Thyroid gland (tissue), 4 donors: ENCODE results near the gene MAPKAPK2. TPM values are rescaled to one million over a fixed set of nuclear protein-coding genes. Genes with fewer than 3 reads are reported as not detected.

ENCODE experiments used
- DNase-seq, 2 donors: peaks; one replicate each; pipeline ENCODE4 v3.0.0-alpha.2; 2019
- H3K27ac ChIP-seq, 3 donors: fragments of 200-600 bp; sonication (generic); 1 replicate in 2 of 3; 2 replicates in 1 of 3; pipeline ENCODE4 v1.5.1; 2016 to 2019; ENCODE audit warnings: mild to moderate bottlenecking in 1 of 3, moderate library complexity in 1 of 3
- H3K27me3 ChIP-seq: fragments of 200-600 bp; sonication (generic); one replicate; pipeline ENCODE4 v1.5.1; 2019
- H3K36me3 ChIP-seq, 2 donors: fragments of 200-600 bp; sonication (generic); one replicate each; pipeline ENCODE4 v1.5.1; 2016 to 2019
- H3K4me1 ChIP-seq, 2 donors: fragments of 200-600 bp; sonication (generic); one replicate each; pipeline ENCODE4 v1.5.1; 2017 to 2019
- H3K4me3 ChIP-seq, 3 donors: fragments of 200-600 bp; sonication (generic); replicated peaks in 1 of 3; 1 replicate in 2 of 3; 2 replicates in 1 of 3; pipeline ENCODE4 v1.5.1; 2016; ENCODE audit warnings: mild to moderate bottlenecking in 1 of 3
- H3K9me3 ChIP-seq: fragments of 200-600 bp; sonication (generic); one replicate; pipeline ENCODE4 v1.5.1; 2017
- CTCF ChIP-seq, 6 experiments: fragments of 200-600 bp in 3 of 6; fragments of 450-650 bp in 3 of 6; sonication (generic) in 3 of 6; IDR thresholded peaks; one replicate each; pipeline ENCODE4 v1.5.1; 2016 to 2019; ENCODE audit warnings: antibody characterized with exemption in 6 of 6, mild to moderate bottlenecking in 2 of 6, inconsistent platforms in 1 of 6, moderate library complexity in 1 of 6
- POLR2A ChIP-seq, 2 donors: fragments of 450-650 bp; IDR thresholded peaks; one replicate each; pipeline ENCODE4 v1.6.1; 2017; ENCODE audit warnings: antibody characterized with exemption in 2 of 2, mild to moderate bottlenecking in 2 of 2, moderate library complexity in 1 of 2
- WGBS, 2 donors: methylation state at CpG; one replicate each; pipeline ENCODE4 v1.1.5; 2017; 5-methylcytosine and 5-hydroxymethylcytosine counted together
- intact Hi-C: fragments of 100-400 bp; cut with DNase I; formaldehyde crosslinking; loops from one replicate; pipeline ENCODE4 v1.15.1; 2023
- total RNA-seq, 4 donors: library from RNA; depleted of rRNA; stranded (reverse); fragments of >200 nt; gene quantifications; one replicate each; pipeline ENCODE4 v1.2.3, GENCODE V29; 2016

The MAPKAPK2 gene
- total RNA-seq, 4 donors from 2014 or later, result 48.5 to 64.0 (median 59.9) TPM

- DNase-seq, result peak; percentile 73 to 78
- no peaks in the 10 kb centered on the region for H3K36me3 ChIP-seq
- H3K9me3 ChIP-seq, result no peaks in the 10 kb centered on the region
- WGBS, 2 donors, result 11 to 15% methylated on average over 13 to 15 of the region's 20 CpGs
- H3K27me3 ChIP-seq, result no peaks in the 10 kb centered on the region
- intact Hi-C loops, result loop anchor here (2.0 to 10.0 kb wide), 2 partner anchors 29 to 169 kb away; partner anchors contain the start of gene DYRK3
- TF ChIP-seq CTCF (IDR thresholded peaks at IDR 0.05) (peak; percentile 67 to 97 (median 86)), POLR2A (IDR thresholded peaks at IDR 0.05) (no peak)
- no peak overlapping the region for H3K4me3 ChIP-seq
- peaks cover 8 to 11% of the 10 kb centered on the region in 2 donors for H3K4me1 ChIP-seq
- no peak overlapping the region for H3K27ac ChIP-seq
Observed at GRCh38 chr1:206663832-206664652, 20.7 kb upstream of the MAPKAPK2 start.

GRCh38 chr1:206664740-206665139 is 20.0 kb upstream of the MAPKAPK2 start:
- H3K27me3 ChIP-seq, result no peaks in the 10 kb centered on the region
- WGBS, 2 donors, result 60 to 71% methylated on average over 5 to 6 of the region's 6 CpGs
- TF ChIP-seq CTCF (IDR thresholded peaks at IDR 0.05) (no peak), POLR2A (IDR thresholded peaks at IDR 0.05) (no peak)
- H3K36me3 ChIP-seq, result no peaks in the 10 kb centered on the region
- no peaks in the 10 kb centered on the region for H3K9me3 ChIP-seq
- no peak for DNase-seq
- no peak overlapping the region for H3K27ac ChIP-seq
- intact Hi-C loops, result loop anchor here (2.0 to 10.0 kb wide), 2 partner anchors 30 to 170 kb away; partner anchors contain the start of gene DYRK3
- peaks cover 8 to 11% of the 10 kb centered on the region in 2 donors for H3K4me1 ChIP-seq
- no peak overlapping the region for H3K4me3 ChIP-seq

GRCh38 chr1:206666031-206666561 is 18.6 kb upstream of the MAPKAPK2 start:
- WGBS, 2 donors, result 91 to 98% methylated on average over 3 of the region's 3 CpGs
- intact Hi-C loops, result loop anchor here (10.0 kb wide), 1 partner anchor 171 kb away; no protein-coding TSS in a partner anchor

GRCh38 chr1:206666954-206667665 is 17.6 kb upstream of the MAPKAPK2 start:
- Histone ChIP-seq H3K4me1 (peaks cover 8 to 11% of the 10 kb centered on the region in 2 donors), H3K9me3 (no peaks in the 10 kb centered on the region), H3K27ac (no peak overlapping the region), H3K27me3 (no peaks in the 10 kb centered on the region), H3K4me3 (no peak overlapping the region), H3K36me3 (no peaks in the 10 kb centered on the region)
- WGBS, 2 donors, result 82 to 85% methylated on average over 5 of the region's 5 CpGs
- TF ChIP-seq POLR2A (IDR thresholded peaks at IDR 0.05), result no peak
- no peak for TF ChIP-seq CTCF (IDR thresholded peaks at IDR 0.05)
- DNase-seq, result no peak
- intact Hi-C loops, result loop anchor here (10.0 kb wide), 1 partner anchor 172 kb away; no protein-coding TSS in a partner anchor

More at GRCh38 chr1:206666031-206666561, 18.6 kb upstream of the MAPKAPK2 start:
- Histone ChIP-seq H3K4me3 (no peak overlapping the region), H3K4me1 (peaks cover 8 to 11% of the 10 kb centered on the region in 2 donors), H3K27me3 (no peaks in the 10 kb centered on the region), H3K27ac (no peak overlapping the region), H3K36me3 (no peaks in the 10 kb centered on the region), H3K9me3 (no peaks in the 10 kb centered on the region)
- no peak for DNase-seq
- TF ChIP-seq CTCF (IDR thresholded peaks at IDR 0.05), result no peak
